ENCODE data around the gene TCHHL1. TPM values are rescaled to one million over a fixed set of nuclear protein-coding genes. Genes with fewer than 3 reads are reported as not detected.

TCHHL1 gene
- total RNA-seq, 1 experiment from 2014 or later: not detected

DNA sequence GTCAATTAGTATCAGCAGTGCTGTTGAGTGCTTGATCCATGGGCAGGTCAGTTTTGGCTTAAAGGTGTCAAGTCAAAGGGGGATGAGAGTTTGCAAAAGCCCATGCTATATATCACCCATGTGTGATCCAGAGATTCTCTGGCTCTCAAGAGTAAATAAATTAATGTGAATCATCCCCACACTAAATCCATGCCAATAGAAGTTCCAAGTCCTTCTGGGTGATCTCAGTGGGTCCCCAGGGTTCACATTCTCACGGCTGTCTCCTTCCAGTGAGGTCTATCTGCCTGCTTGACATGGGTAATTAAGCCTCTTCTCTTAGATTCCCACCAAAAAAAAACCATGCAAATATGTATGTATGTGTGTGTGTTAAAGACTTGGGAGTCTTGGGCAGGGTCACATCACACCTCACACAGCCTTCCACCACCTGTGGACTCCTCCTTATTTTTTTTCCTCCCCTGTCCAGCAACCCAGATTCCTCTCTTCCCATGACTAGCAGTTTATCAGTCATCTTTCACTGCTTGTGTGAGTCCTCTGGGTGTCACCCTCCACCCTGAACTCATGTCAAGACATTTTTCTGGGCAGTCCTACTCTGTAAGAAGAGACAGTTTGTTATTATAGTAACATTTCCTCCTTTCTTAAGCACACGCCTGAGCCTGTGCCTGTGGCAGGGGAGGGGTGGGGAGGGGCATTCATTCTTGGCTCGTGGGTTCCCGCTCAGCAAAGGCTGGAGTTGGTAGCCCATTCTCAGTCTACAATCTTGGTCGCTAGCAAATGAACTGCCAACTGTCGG, 37.8 kb downstream of the TCHHL1 start:
- no peak for DNase-seq
- no peak overlapping the region for H2BK20ac ChIP-seq (ENCODE audit: low read depth, low read length, poor library complexity, severe bottlenecking)
- H3K4me2 ChIP-seq (ENCODE audit: insufficient read depth, insufficient read length, low read length): no peak overlapping the region
- H3K9ac ChIP-seq (ENCODE audit: extremely low read depth, insufficient read length, low read length): no peak overlapping the region
- no peak overlapping the region for H2AK5ac ChIP-seq (ENCODE audit: insufficient read length, low read length)
- Mint-ChIP-seq H3K4me3 (no peak overlapping the region), H3K27me3 (ENCODE audit: low read depth) (peaks cover 7% of the 10 kb centered on the region), H3K9me3 (no peaks in the 10 kb centered on the region), H3K4me1 (peaks cover 17 to 18% of the 10 kb centered on the region in 2 experiments), H3K36me3 (ENCODE audit: insufficient read depth in 1 of 3, low read depth in 3 of 3) (no peaks in the 10 kb centered on the region), H3K27ac (no peak overlapping the region; a peak in 1 of 7 replicates)
- no peak overlapping the region for H3K14ac ChIP-seq (ENCODE audit: insufficient read depth, low read length)
- no CpG with 5 or more reads among the region's 6 CpGs for WGBS (ENCODE audit: extremely low coverage, insufficient read length, low lambda C conversion rate)
- H3K79me1 ChIP-seq (ENCODE audit: insufficient read depth, low read depth, low read length, poor library complexity, severe bottlenecking): no peaks in the 10 kb centered on the region
- H3K4me1 ChIP-seq (ENCODE audit: insufficient read depth, low read length): peaks cover 4% of the 10 kb centered on the region; the same call in 1 of the 2 replicates
- TF ChIP-seq CTCF (conservative IDR thresholded peaks at IDR 0.05): no peak
- no peak overlapping the region for H2BK120ac ChIP-seq (ENCODE audit: low read depth, low read length, poor library complexity, severe bottlenecking)
- no peaks in the 10 kb centered on the region for H3K79me2 ChIP-seq (ENCODE audit: insufficient read depth, low read length)
- H3K56ac ChIP-seq (ENCODE audit: insufficient read length, low read depth, low read length): no peak overlapping the region
- H2BK12ac ChIP-seq (ENCODE audit: insufficient read length, low read depth, low read length): no peak overlapping the region
- H3K23ac ChIP-seq (ENCODE audit: insufficient read length, low read depth, low read length): no peak overlapping the region
- H4K5ac ChIP-seq (ENCODE audit: insufficient read length, low read depth, low read length): no peak overlapping the region
- H3K4ac ChIP-seq (ENCODE audit: low read depth, low read length): no peak overlapping the region
- H4K20me1 ChIP-seq (ENCODE audit: control insufficient read depth, insufficient read depth, insufficient read length): no peaks in the 10 kb centered on the region
- H2BK15ac ChIP-seq (ENCODE audit: low read depth, low read length): no peak overlapping the region
- no peak overlapping the region for H3K18ac ChIP-seq (ENCODE audit: insufficient read length, low read depth, low read length)
- no peak overlapping the region for H2AFZ ChIP-seq (ENCODE audit: low read length)
- no peak overlapping the region for H4K91ac ChIP-seq (ENCODE audit: insufficient read length, low read depth, low read length)
- H2BK5ac ChIP-seq (ENCODE audit: insufficient read length, low read length): no peak overlapping the region
- no peaks in the 10 kb centered on the region for H3K9me3 ChIP-seq (ENCODE audit: control insufficient read depth, low read depth, low read length)
- H3K23me2 ChIP-seq (ENCODE audit: insufficient read length, low read depth, low read length, poor library complexity, severe bottlenecking): peaks cover 4% of the 10 kb centered on the region
- no peak overlapping the region for H4K8ac ChIP-seq (replicated peaks; ENCODE audit: insufficient read length, low read depth, low read length)
- no peak overlapping the region for H3T11ph ChIP-seq (ENCODE audit: low read length)
- H3K27me3 ChIP-seq (ENCODE audit: insufficient read depth, low read length): no peaks in the 10 kb centered on the region
- H3K27ac ChIP-seq (ENCODE audit: insufficient read length, low read depth, low read length): no peak overlapping the region
